Hematopoietic multipotent progenitor cell (in vitro differentiated cells): ENCODE results near the gene ANXA6. TPM values are rescaled to one million over a fixed set of nuclear protein-coding genes. Genes with fewer than 3 reads are reported as not detected.

Experiments used
- DNase-seq, 3 donors: peaks; one replicate each; pipeline ENCODE4 v3.0.0-alpha.2; 2011 to 2015; ENCODE audit warnings: low read depth in 2 of 3, low spot score in 2 of 3
- total RNA-seq: library from RNA; depleted of rRNA; stranded (reverse); fragments of >200 nt; gene quantifications from one replicate; pipeline ENCODE4 v1.2.3, GENCODE V29; 2012

ANXA6 gene
- total RNA-seq, 1 donor = 319 TPM

DNA sequence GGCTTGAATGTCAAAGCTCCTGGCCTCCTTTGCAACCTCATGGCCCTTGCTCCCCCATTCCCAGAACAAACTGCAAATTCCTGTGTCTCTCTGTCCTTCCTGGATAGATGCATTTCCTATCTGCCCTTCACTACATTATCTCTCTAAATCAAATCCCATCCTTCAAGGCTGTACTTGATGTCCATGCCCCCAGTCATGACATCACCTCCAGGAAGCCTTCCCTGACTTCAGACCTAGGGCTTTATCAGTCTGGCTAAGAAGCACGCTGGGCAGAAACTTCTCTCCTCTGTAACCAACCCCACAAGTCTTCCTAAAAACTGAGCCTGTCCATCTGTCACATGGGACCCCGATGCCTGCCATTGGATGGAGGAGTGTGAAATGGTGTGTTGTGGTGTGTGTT, 51.1 kb downstream of the ANXA6 start:
- no peak for DNase-seq

DNA sequence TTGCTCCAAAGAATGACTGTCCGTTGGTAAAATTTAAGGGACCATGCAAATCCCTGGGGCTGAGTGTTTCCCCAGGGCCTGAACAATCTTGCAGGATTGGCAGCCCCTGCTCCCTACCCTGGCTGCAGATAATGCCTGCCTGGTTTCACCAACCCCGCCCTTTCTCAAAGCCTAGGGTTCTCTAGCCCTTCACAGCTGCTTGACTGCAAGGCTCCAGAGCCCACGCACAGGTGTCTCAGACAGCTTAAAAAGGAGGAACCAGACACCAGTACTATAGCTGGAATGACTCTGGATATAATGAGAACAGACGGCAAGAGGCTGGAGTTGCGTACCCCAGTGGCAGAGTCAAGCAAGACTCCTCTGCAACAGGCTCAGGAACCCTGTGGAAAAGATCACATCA, 51.5 kb downstream of the ANXA6 start:
- no peak for DNase-seq

DNA sequence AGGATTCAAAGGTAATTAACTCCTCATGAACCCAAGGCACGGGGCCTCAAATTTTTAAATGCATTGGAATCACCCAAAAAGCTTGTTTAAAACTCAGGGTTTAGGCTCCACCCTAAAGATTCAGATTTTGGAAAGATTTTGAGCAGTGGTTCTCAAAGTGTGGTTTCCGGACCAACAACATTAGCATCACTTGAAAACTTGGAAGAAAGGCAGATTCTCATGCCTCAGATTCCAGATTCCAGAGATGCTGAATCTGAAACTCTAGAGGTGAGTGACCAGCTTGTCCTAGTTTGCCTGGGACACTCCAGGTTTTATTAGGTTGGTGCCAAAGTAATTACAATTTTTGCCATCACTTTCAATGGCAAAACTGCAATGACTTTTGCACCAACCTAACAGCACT, 52.0 kb downstream of the ANXA6 start:
- no peak for DNase-seq

DNA sequence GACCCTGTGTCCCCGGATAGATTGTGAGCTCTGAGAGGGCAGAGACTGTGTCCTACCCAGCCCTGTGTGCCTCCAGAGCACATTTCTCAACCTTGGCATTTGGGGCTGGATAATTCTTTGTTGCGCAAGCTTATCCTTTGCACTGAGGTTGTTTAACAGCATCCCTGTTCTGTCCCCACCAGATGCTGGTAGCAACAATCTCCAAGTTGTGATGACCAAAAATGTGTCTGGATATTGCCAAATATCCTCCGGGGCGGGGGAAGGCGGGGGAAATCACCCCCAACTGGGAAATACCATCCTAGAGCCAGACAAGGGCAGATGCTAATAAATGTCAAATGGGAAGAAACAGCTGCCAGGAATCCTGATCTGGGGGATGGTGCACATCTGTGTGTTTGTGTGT, 52.8 kb downstream of the ANXA6 start:
- DNase-seq = no peak

DNA sequence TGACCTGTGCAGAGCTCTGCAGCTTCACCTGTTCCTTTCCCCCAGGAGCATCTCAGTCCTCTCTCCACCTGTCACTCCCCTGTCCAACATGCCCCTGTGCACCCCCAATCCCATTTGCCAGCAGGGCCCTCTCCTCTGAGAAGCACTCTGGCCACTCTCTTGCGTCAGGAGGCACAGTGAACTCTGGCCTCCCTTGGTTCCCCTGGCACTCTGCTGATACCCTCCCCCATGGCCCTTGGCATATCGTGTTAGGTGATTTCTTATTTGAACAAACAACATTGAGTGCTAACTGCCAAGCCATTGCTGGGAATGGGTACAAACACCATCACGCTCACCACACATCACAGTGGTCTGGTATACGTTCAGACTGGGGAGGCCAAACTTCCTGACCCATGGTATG, 55.8 kb downstream of the ANXA6 start:
- DNase-seq = no peak

DNA sequence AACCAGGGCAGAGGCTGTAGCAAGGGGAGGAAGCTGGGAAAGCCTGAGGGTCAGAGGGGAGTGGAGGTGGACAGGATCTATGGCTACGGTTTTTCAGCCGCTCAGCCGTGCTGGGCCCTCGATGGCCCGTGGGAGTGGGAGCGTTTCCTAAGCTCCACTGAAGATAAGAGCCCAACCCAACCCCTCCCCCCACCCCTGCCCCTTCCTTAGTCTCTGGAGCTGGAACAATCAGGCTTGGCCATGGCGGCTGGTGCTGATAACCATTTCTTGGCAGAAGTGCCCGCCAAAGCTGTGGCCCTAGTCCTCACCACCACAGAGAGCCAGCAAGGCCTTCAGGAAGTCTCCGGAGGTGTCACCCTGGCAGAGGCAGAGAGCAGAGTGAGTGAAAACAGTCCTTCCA, 56.4 kb downstream of the ANXA6 start:
- DNase-seq = no peak

DNA sequence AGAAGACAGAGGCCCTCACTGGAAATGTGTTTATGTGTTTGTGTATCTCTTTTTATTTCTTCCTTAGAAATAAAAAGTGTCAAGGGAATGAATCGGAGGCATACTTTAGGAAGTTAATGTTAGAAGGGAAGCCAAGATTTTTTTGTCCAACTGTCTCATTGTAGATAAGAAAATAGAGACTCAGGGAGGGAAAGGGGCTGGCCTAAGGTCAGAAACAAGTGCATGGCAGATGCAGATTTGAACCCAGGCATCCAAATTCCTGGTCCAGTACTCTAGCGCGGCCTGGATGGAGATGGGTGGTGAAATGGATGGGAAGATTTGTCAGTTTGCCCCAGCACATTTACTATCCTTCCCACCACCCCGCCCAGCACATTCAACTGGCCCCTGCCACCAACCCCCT, 56.9 kb downstream of the ANXA6 start:
- no peak for DNase-seq

DNA sequence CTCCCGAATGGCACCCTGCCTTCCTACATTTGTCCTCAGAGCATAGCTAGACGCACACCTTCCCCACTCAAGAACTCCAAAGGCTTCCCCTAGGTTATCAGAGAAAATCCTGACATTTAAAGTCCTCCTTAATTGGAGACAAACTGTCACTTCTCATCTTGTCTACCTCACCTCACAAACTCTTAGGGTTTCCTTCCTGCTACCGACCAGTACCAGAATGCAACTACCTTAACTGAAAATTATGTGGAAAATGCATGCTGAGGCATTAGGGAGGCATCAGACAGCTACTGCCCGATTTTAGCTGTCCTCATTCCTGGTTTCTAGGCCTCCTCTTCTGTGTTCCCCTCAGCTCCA, 58.8 kb downstream of the ANXA6 start:
- DNase-seq = no peak

DNA sequence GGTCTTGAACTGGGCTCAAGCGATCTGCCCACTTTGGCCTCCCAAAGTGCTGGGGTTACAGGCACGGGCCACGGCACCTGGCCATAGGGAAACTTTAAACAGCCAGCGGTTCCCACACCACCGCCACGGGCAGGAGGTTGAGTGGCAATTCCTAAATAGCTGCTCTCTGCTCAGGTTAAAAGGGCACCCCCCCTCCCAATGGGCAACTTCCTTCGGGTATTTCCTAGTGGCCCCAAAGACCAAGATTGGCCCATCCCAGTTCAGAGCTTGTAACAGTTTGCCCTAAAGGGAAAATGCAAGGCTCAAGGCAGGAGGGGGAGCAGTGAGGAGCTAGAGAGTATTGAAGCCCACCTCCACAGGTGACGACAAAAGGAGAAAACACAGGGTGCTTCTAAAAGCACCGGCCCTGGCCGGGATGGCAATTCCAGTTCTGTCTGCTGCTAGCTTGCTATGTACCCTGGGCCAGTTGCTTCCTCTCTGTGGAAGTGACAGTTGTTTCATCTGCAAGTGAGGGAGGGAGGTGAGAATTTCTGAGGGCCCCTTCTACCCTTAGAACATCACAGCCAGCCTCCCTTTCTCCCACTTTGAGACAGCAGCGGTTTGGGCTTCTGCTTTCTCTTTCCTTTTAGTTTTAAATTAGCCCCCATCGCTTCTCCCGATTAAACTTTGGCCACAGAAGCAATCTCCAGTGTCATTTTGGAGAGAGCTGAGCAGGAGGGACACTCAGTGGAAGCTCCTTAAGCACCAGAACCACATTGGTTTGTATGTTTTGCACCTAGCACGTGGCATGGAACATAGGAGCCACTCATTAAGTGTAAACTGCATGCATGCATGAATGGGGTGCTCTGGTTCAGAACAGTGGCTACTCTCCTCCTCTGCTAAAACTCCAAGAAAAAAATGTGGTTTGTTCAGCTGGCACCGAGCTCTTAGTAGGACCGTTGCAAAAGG, 59.5 kb downstream of the ANXA6 start:
- DNase-seq = peak in 1 of 3 donors; percentile 45

DNA sequence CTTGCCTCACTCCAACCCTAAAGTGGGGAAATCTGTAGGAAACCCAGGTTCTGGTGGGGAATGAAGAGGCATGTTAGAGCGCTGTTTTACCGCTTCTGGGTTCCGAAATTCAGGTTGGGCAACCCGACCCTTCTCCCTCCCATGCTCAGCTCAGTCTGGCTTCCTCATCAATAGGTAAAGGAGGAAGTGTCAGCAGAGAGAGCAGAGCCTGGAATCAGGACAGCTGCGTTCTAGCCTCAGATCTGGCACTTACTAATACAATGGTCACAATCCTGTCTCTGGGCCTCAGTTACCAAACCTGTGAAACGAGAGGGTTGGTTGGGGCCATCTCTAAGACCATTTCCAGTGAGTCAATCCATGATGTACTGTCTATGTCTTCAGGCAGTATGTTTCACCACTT, 60.5 kb downstream of the ANXA6 start:
- no peak for DNase-seq

DNA sequence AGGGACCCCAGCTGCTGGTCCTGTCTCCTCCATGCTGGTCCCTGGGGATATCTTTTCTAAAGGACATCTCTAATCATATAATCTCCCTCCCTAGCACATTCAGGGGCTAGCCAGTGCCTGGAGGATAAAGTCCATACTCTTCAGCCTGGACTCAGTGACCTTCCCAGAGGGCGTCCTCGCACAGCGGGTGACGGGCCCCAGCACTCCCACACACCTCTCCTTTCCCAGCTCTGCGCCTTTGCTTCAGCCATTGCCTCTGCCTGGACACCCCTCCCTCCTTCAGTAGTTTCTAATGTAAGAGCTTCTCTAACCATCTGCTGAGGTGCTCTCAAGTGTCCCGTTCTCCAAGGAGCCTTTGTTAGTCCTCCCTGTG, 61.6 kb downstream of the ANXA6 start:
- DNase-seq = no peak

DNA sequence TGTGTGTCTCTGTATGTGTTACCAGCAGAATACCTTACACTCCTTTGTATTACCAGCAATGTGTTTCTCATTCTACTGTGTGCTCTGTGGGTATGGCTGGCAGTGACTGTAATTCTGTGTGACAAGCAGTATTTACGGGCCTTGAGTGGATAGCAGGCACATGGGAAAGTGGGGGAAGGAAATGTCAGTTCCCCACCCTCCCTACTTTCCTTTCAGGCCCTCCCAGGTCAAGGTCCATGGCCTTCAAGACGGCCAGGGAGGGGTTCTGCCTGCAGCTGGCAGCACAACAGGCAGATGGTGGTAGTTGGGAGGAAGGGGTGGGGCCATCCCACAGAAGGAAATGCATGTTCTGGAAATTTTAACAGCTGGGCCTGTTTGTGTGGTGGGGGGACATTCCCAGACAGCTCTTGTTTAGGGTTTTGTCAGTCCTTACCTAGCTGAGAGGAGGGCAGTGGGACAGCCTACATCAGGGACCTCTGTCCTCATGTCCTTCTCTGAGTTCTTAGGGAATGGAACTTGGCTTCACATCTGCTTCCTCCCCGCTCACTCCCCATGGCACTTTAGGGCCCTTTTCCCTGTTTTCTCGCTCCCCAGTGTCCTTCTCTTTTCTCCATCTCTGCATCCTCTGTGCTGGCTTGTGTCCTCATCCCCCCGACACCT, 62.1 kb downstream of the ANXA6 start:
- DNase-seq = no peak

DNA sequence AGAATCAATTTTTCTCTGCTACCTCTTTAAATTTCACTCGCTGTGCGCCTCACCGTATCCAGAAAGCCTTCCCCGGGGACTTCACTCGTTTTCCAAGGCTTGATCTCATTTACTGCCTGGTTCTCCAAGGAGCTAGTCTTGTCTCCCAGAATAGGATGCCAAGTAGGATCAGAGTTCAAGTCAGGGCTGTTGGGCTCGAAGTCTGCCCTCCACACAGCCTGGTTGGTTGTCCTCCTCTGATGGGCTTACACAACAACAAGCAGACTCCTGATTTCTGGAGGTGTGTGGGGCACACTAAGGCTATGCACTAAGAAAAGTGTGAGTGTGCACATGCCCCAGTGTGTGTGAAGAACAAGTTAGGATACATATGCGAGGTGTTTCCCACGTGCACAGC, 62.7 kb downstream of the ANXA6 start:
- no peak for DNase-seq

DNA sequence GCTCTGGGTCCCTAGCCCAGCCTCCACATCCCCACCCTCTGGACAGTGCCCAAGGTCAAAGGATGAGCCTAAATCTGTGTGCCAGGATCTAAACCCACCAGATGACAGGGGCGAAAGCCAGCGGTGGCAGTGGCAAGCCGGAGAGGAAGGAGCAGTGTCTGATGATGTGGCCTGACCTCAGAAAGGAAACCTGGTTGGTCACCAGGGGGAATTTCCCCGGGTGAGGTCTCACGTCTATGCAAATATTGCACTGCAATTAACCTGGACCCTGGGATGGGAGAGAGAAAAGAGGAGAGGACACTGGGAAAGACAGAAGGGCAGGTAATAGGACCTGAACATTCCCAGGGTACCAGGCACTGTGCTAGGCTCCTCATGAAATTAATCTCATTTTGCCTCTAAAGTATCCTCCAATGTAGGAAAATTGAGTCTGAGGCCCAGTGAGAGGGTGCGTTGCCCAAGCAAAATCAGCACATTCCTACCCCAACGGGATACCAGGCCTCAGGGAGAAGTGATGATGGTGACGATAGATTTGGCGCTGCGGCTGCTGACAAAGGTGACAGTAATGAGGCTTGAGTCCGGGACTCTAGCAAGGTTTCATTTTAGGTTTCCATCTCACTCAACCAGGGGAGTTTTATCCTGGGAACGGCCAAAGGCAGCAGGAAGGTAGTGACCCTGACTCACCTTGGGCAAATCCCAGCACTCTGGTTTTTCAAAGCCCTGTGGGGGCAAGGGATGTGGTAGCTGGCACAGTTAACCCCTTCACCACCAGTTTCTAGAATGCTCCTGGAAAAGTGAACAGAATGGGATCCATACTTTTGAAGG, 63.3 kb downstream of the ANXA6 start:
- DNase-seq = peak in 2 of 3 donors; percentile 70 to 76

DNA sequence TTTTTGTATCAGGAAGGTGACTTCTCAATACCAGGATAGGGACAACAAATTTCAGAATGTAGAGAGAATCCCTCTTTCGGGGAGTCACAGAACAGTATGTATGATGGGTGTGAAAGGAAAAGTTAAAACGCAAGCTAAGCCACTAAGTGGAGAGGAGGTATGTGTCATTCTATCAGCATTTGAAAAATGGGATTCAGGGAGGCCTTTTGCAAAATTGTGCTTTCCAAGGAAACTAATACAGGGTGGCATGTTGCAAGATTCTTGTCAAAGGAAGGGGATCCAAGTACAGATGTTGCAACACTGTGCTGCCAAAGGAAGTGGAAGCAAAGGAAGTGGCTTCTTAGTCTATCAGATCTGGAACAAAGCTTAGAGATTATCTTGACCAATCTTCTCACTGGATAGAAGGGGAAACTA, 64.1 kb downstream of the ANXA6 start:
- no peak for DNase-seq

DNA sequence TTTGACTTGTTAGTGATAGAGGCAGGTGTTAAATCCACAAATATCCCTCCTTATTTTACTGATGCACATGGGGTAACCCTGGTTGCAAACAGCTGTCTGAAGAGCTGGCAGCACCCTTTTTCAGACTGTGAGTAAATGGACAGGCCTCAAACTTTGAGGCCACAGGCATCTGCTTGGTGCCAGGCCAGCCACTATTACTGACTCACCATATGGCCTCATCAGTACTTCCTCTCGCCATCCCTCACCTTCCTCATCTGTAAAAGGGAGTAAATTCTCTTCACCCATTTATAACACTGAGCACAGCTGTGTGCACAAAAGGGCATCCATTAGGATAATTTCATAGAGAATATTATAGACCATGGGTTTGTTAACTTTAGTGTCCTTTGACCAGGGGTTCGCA, 64.8 kb downstream of the ANXA6 start:
- DNase-seq = peak in 2 of 3 donors; percentile 39 to 51

DNA sequence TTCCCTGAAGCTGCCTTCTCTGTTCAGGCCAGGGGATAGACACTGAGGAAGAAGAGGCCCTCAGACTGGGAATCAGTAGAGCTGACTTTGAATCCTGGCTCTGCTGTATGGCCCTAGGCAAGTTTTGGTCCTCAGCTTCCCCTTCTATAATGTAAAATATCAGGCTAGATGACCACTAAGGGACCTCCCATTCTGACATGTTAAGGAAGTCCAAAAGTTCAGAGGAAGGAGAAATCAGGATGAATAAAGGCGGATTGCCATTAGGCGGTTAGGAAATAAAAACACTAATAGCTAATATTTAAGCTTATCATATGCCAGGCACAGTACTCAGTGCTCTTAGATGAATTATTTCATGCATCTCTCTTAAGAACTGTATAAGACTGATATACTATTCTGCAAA, 67.9 kb downstream of the ANXA6 start:
- DNase-seq = no peak

DNA sequence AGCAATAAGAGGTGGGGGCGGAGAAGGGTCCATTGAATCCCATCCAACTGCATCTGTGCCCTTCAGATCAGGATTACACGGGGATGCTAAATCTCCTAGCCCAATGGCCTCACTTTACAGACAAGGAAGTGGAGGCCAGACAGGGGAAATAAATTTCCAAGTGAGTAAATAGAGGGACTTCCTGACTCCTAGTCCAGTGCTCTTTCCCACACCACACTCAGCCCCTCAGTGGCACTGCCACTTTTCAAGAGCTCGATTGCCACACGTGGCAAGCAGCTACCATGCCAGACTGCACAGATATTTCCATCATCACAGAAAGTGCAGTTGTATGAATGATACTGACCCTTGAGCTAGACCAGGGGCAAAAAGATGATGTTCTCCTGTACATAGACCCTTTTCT, 68.6 kb downstream of the ANXA6 start:
- no peak for DNase-seq

DNA sequence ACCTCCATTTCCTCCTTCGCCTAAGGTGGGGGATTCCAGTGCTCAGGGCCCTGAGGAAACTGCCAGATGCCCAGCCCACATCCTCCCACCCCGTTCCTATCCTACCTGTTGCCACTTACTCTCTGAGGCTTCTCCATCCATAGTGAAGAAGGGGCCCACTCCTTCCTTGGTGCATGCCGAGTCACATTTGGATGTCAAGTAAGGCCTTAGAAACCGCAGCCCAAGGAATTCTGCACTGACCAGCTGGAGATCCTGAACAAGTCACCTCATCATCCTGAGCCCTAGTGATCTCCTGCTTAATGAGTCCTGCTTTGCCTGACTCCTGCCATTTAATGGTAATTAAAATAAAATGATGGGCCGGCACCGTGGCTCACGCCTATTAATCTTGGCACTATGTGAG, 70.1 kb downstream of the ANXA6 start:
- DNase-seq = no peak

DNA sequence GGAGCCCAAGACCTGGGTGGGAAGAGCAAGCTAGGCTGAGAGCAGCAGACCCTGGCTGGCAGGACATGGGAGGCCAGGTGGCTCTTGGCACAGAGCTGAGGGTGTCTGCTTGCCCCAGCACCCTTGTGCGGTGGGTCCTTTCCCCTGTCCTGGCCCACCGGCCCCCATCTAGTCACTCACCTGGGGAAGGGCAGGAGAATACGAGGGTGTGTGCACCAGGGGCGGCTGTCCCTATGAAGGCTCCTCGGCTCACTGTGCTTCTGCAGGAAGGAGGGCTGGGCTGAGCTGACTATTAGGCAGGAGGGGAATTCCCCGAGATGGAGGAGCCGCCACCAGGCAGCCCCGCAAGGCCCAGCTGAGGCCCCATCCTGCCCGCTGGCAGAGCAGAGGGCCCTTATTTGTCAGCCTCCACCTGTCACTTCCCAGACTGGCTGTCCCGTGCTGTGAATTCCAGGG, 70.6 kb downstream of the ANXA6 start:
- peak in 2 of 3 donors; percentile 63 to 66 for DNase-seq

DNA sequence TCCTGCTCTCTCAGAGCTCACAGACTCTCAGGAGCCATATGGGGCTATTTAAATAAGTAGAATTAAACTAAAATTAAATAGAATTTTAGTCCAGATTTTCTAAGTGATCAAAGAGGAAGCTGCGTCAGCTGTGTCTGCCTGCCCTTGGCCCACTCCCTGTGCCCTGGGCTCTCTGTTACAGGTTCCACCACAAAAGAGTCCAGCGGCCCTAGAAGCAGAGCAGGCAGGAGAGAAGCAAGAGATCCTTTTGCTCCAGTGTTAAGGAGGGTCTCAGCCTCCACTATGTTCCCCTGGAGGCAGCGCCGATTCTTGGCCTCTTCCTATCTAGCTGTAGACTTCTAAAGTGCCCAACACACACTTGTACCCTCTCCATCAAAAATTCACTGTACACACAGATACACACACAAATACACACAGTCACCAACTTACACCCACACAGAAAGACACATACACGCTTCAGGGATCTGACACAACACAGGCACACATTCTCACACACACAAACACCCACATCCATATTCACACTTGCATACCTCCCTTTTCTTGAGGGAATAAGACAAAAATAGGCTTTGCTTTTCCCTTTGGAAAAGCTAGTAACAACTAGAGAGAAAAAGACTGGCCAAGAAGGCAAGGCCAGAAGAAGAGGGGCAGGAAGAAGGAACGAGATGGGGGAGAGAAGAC, 71.2 kb downstream of the ANXA6 start:
- peak in 1 of 3 donors; percentile 49 for DNase-seq
